HG02763 (cell line): ENCODE measurements around the gene GADD45G.

Experiments used
- ATAC-seq: cut with Tn5 transposase; IDR thresholded peaks from one replicate; pipeline ENCODE4 v1.9.1; 2021; ENCODE audit warnings: mild to moderate bottlenecking, moderate library complexity; ENCODE audit not compliant: unreplicated experiment

GADD45G gene

DNA sequence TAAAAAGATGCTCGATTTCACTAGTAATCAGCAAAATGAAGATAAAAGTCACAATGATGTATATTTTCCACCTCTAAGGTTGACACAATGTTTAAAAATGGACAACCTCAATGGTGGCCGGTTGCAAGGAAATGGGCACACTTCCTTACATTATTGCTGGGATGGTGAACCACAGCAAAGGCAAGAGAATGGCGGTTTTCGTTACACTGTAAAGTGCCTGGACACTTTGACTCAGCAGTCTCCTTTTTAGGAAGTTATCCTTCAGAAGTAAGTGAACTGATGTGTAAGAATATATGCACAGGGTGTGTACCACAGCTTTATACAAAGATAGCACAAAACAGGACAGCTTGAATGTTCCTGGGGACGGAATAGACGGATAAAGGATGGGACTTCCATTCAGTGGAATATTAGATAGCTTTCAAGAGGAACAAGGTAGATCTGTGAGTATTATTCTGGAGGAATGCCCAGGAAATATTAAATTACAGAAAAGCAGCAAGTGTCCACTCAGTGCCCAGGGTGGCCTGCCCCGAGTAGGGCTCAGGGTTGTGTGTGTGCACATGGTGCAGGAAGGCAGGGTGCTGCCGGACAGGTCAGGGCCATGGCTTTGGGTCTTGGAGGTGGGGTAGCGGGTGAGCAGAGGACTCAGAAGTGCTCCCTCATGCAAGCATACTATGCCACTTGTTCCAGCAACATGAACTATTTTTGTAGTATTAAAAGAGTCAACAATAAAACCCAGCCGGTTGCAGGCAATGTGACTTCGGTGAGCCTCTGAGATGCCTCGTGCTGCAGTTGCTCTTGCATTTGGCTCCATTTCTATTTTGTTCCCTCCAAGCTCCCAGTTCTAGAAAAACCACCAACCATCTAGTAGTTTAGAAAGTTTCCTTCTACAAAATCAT, 24.5 kb downstream of the GADD45G start:
- no peak for ATAC-seq

DNA sequence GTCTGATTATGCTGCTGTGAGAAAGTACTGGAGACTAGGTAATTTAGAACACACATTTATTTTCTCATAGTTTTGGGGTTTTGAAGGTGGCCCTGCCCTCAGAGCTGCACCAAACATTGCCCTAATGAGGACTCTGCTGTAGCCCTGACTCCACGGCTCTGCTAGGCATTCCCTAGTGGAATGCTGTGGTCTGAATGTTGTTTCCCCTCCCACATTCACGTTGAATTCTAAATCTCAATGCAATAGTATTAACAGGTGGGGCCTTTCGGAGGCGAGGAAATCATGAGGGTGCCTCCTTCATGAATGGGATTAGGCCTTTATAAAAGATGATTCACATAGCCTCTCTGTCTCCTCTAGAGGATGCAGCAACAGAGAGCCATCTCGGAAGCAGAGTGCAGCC, 25.7 kb downstream of the GADD45G start:
- ATAC-seq: no peak

DNA sequence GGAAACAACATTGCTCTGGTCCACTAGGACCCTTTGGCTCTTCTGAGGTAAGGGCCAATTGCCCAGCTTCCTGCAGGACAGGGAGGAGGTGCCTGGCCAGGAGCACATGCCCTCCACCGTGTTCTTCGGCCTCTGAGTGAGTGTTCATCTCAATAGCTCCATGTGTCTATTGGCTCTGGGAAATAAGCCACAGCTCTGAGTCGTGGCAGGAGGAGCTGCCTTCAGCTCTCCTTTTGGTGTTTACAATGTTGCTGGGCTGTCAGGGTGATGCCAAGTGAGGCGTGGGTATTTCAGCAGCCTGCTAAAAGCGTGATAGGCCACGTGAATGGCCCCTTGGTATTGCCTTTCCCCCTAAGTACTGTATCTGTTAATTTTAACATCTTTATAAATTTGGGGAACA, 26.6 kb downstream of the GADD45G start:
- no peak for ATAC-seq

DNA sequence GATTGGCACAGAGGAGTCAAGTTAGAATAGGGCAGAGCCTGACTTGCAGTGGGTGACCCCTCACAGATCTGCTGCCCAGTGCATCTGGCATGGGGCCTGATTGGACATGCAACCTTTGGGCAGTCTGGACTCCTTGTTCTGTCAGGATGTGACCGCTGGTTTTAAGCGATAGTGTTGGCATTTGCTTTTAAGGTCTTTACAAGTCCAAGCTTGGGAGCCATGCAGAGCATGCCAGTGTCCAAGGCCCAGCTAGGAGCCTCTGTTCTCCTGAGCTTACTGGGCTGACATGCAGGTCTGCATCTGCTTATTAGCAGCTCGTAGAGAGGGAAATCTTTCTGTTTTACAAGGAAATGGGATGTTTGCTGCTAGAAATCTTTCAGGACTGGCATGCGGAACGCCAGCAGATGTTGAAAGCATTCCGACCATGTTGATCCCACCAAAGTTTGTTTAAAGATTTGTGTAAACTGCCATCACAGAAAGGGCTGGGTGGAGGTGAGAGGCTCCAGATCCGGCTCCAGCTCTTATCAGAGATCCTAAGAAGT, 27.5 kb downstream of the GADD45G start:
- ATAC-seq: no peak

- ATAC-seq: no peak
Measured at GRCh38 chr9:89632736-89633135, 27.9 kb downstream of the GADD45G start.

- no peak for ATAC-seq
Measured at GRCh38 chr9:89633404-89633803, 28.6 kb downstream of the GADD45G start.

- ATAC-seq: no peak
Measured at GRCh38 chr9:89633920-89634319, 29.1 kb downstream of the GADD45G start.

DNA sequence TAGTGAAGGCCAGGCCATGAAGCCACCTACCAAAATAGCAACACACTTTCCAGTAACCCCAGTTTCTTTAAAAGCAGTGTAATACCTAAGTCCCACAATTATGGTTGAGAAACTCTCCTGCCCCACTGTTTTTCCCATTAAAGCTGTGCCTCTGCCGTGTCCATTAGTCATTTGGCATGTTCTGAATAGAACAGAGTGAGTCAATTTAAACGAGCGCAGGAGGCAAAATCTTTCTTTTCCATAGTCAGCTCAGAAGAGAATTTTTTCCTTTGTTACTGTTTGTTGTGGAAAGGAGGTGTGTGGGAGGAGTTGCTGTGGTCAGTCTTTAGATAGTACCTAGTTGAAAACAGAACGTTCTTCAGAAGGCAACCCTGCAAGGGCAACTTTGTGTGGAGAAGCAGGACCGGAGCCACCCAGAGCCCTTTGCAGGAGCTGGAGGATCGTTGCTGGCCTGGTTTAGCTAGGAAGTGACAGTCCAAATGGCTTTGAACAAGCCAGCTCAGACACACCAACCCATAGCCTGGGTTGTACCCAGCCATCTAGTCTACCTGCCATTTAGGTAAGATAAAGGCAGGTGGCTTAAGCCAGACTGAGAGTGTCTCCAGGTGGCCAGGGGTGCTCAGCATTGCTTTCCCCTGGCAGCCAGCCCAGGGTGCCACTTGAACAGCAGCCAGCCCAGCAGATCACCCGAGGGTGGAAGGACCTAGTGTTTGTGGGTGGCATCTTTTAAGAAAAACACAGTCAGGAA, 30.4 kb downstream of the GADD45G start:
- no peak for ATAC-seq

GRCh38 chr9:89635816-89636215, 31.0 kb downstream of the GADD45G start:
- ATAC-seq: no peak

GRCh38 chr9:89637787-89638186, 33.0 kb downstream of the GADD45G start:
- ATAC-seq: no peak

DNA sequence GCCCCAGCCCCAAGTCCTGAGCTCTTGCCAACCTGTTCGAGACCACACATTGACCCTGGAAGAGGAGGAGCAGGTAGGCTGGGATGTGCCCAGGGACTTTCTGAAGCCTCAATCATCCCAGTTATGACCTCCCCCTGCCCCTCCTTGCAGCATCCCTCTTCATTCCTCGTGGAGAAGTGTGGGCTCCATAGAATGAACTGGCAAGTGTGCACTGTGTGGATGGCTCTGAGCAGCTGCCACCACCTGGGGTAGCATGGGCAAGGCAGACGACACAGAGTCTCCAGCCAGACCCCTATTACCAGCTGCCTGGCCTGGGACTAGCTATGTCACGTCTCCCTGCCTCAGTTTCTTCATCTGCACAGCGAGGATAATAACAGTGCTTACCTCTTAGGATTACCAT, 33.5 kb downstream of the GADD45G start:
- no peak for ATAC-seq

- no peak for ATAC-seq
Measured at GRCh38 chr9:89638893-89639292, 34.1 kb downstream of the GADD45G start.

DNA sequence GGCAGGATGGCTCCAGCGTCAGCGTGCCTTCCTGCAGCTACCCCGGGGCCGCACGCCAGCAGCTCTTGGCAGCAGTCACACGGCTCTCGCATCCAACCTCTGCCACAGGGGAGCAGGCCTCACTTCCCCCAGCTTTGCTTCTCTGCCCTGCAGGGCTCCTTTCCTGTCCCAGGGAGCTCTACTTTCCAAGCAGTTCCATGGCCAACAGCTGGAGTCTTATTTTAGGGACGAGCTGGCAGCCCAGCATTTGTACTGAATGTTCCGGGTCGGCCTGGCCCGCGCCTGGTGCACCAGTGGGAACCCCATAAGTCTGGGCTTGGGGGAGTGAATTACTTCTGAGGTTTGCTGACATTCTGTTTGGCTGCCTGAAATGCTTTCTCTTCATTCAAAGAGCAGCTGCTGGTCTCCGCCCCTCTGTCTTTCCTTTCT, 34.6 kb downstream of the GADD45G start:
- ATAC-seq: no peak

DNA sequence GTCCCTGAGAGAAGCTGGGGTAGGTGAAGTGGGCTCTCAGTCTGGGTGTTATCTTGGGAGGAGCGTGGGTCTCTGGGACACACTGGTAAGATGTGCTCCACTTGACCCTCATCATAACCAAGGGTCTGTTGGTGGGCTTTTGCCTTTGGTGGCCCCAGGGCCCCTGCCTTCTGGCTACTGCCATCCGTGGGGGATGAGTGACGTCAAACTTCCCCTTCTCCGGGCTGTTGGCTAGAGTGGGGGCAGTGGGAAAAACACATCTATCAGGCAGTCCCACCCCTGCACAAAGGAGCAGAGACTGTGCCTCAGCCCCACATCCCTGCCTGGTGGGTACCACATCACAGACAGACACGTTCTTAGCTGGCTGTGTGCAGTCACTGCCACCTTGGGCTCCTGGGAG, 35.1 kb downstream of the GADD45G start:
- no peak for ATAC-seq

- ATAC-seq: no peak
Measured at GRCh38 chr9:89640361-89640760, 35.5 kb downstream of the GADD45G start.

DNA sequence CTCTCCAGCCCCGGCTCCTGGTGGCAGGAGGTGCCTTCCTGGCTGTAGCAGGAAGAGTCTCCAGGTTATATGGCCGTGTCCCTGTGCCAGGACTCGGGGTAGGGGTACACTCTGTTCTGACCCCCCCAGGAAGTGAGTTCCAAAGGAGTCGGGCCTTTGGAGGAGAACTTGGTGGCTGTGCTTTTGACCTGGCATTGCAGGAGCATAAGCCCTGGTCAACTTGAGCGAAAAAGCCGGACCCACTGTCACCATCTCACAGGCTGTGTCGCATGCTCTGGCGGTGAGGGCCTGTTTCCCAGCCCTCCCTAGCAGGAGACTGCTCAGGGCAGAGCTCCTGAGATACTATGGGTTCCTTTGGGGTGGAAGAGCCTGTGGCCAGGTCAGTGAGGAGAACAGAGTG, 36.0 kb downstream of the GADD45G start:
- no peak for ATAC-seq

DNA sequence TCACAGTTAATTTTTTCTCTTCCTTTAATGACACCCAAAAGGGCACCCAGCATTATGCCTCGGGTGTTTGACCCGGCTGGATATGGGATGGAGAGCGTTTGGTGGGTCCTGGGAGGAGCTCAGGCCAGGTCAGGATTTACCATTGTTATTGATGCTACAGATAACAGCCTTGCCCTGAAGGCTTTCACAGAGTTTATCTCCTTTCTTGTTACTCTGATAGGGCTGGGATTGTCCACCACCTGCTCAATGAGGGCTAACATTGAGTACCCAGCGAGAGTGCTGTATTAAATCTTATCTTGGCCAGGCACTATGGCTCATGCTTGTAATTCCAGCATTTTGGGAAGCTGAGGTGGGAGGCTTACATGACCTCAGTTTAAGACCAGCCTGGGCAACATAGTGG, 37.2 kb downstream of the GADD45G start:
- ATAC-seq: no peak

GRCh38 chr9:89642789-89643188, 38.0 kb downstream of the GADD45G start:
- no peak for ATAC-seq

DNA sequence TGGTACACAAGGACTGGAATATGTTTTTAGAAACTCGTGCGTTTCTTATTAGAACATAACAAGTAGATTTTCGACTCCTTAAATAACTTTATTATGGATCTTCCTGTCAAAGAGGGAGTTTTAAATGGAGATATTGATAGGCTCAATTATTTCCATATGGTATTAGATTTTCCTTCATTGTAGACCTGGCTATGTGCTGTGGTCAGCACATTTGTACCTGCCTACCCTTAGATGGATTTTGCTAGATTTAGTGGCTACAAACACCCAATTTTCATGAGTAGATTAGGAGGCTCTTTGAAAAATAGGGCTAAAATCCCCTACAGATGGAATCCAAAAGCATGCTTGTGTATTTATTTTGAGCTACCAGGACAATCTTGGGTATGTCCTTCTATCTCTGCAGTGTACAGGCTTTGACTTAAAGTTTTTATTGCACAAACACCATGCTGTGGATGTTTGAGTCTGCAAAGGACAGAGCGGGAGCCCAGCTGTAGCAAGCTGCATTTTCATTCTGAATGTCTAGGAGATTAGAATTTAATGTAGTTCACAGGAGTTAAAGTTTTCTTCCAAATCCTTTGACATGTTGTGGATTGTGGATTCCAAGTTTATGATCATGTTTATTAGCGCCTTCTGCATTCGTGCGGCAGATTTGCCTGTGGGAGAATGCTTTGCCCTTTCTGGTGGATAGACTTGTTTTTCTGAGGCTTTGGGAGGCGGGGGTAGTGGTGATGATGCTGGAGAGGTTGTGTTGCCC, 41.6 kb downstream of the GADD45G start:
- ATAC-seq: no peak

GRCh38 chr9:89647366-89648128, 42.7 kb downstream of the GADD45G start:
- no peak for ATAC-seq
